NT2/D1 (cell line): ENCODE data around the gene GAPDHS.

Source experiments
- DNase-seq: peaks from one replicate; pipeline ENCODE4 v3.0.0-alpha.2; 2011; ENCODE audit warnings: low read depth, low spot score
- H3K27me3 ChIP-seq: 2 replicates; pipeline ENCODE4 v1.6.0; 2011; ENCODE audit warnings: mild to moderate bottlenecking; ENCODE audit not compliant: insufficient read length, insufficient read depth
- H3K36me3 ChIP-seq: 2 replicates; pipeline ENCODE4 v1.6.1; 2011; ENCODE audit warnings: mild to moderate bottlenecking, low read length, mixed read lengths; ENCODE audit not compliant: insufficient read depth, insufficient read length
- H3K4me1 ChIP-seq: 2 replicates; pipeline ENCODE4 v1.5.1; 2011; ENCODE audit not compliant: insufficient read depth, insufficient read length
- H3K4me3 ChIP-seq: 2 replicates; pipeline ENCODE4 v1.5.1; 2011; ENCODE audit warnings: low read depth; ENCODE audit not compliant: insufficient read length
- H3K9ac ChIP-seq: 2 replicates; pipeline ENCODE4 v1.6.0; 2011; ENCODE audit warnings: low read depth; ENCODE audit not compliant: insufficient read length
- H3K9me3 ChIP-seq: 2 replicates; pipeline ENCODE4 v1.5.1; 2011; ENCODE audit warnings: mild to moderate bottlenecking, low read length; ENCODE audit not compliant: insufficient read depth
- SUZ12 ChIP-seq: IDR thresholded peaks from 2 replicates; pipeline ENCODE4 v1.6.1; 2011; ENCODE audit not compliant: insufficient read length, insufficient read depth; ENCODE audit errors: extremely low read depth
- YY1 ChIP-seq: IDR thresholded peaks from 2 replicates; pipeline ENCODE4 v1.6.1; 2011; ENCODE audit not compliant: insufficient read length, insufficient read depth
- ZNF274 ChIP-seq: IDR thresholded peaks from 2 replicates; pipeline ENCODE4 v1.6.1; 2011; ENCODE audit warnings: mild to moderate bottlenecking, low read depth, low read length

Gene GAPDHS

DNA sequence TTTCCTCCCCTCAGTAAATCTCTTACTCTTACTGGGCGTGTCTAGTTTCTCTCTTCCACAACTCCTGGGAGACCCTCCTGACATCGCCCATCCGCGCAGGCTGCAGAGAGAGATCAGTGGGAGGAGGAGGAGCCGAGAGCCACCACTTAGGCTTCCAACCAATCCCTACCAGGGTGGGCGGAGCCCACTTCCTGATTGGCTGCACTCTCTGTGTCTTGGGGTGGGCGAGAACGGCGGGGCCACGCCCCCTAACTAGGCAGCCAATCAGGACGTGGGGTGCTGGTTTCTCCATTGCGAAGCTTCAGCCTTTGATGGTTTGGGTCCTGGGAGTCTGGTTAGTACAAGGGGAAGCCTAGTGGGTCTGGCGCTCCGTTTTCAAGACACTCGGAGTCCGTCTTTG lies 52.6 kb downstream of the GAPDHS start, which contains the start of gene PMIS2:
Gene PMIS2, plus strand, starts transcription at position 326 of the 400 bp plus-strand sequence. CDS start 87 bp downstream, outside the sequence.
- no peak for DNase-seq
- no peak within 1 kb of the TSS for H3K9ac ChIP-seq
- TF ChIP-seq SUZ12: no peak
- no peak for TF ChIP-seq YY1
- no peak for TF ChIP-seq ZNF274
- no peak within 1 kb of the TSS for H3K4me3 ChIP-seq
- peaks cover 2% of the 10 kb centered on the region for H3K27me3 ChIP-seq
- H3K9me3 ChIP-seq: peaks cover 4% of the 10 kb centered on the region; the same call in 1 of the 2 replicates
- H3K36me3 ChIP-seq: no peaks in the 10 kb centered on the region
- no peaks in the 10 kb centered on the region for H3K4me1 ChIP-seq

- no peaks in the 10 kb centered on the region for H3K4me1 ChIP-seq
- H3K4me3 ChIP-seq: no peak overlapping the region
- DNase-seq: no peak
- no peak for TF ChIP-seq SUZ12
- no peak for TF ChIP-seq YY1
- no peak for TF ChIP-seq ZNF274
- H3K36me3 ChIP-seq: no peaks in the 10 kb centered on the region
- H3K9ac ChIP-seq: no peak overlapping the region
- H3K27me3 ChIP-seq: peaks cover 2% of the 10 kb centered on the region
- H3K9me3 ChIP-seq: peaks cover 4% of the 10 kb centered on the region; the same call in 1 of the 2 replicates
Observed at GRCh38 chr19:35587321-35587720, 54.1 kb downstream of the GAPDHS start.

DNA sequence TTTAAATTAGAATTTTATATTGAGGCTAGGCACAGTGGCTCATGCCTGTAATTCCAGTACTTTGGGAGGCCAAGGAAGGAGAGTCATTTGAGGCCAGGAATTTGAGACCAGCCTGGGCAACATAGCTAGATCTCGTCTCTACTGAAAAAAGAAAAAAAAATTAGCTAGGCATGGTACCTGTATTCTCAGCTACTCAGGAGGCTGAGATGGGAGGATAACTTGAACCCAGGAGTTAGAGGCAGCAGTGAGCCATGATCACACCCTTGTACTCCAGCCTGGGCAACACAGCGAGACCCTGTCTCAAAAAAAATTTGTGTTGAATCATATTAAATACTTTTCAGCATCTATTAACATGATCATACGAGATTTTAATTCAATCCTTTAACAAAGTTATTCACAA lies 57.6 kb downstream of the GAPDHS start:
- TF ChIP-seq YY1 (no peak), SUZ12 (no peak)
- DNase-seq: no peak
- no peak overlapping the region for H3K9ac ChIP-seq
- no peaks in the 10 kb centered on the region for H3K27me3 ChIP-seq
- no peak overlapping the region for H3K4me3 ChIP-seq
- no peaks in the 10 kb centered on the region for H3K36me3 ChIP-seq
- peaks cover 2% of the 10 kb centered on the region; the same call in 1 of the 2 replicates for H3K9me3 ChIP-seq
- H3K4me1 ChIP-seq: no peaks in the 10 kb centered on the region

- H3K9ac ChIP-seq: no peak overlapping the region
- no peaks in the 10 kb centered on the region for H3K9me3 ChIP-seq
- H3K36me3 ChIP-seq: no peaks in the 10 kb centered on the region
- peak; percentile 36 for DNase-seq
- no peak overlapping the region for H3K4me3 ChIP-seq
- no peaks in the 10 kb centered on the region for H3K27me3 ChIP-seq
- TF ChIP-seq YY1 (no peak), ZNF274 (no peak), SUZ12 (no peak)
- H3K4me1 ChIP-seq: no peaks in the 10 kb centered on the region
Observed at GRCh38 chr19:35592226-35592625, 59.0 kb downstream of the GAPDHS start.
